Measurements from ENCODE around the gene TDRD12. TPM values are rescaled to one million over a fixed set of nuclear protein-coding genes. Genes with fewer than 3 reads are reported as not detected.

TDRD12 gene
- total RNA-seq, 1 experiment from 2014 or later, result 1.3 TPM

DNA sequence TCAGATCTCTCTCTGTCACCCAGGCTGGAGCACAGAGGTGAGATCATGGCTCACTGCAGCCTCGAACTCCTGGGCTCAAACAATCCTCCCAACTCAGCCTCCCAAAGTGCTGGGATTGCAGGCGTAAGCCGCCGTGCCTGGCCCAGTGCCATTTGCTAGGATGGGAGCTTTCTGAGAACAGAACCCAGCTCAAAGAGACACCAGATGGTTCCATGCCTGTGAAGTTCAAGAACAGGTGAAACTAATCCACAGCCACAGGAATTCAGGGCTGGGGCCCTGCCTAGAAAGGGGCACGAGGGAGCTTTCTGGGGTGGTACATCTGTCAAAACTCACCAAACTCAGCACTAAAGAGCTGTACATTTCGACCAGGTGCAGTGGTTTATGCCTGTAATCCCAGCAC is 145.8 kb downstream of the TDRD12 start:
- TF ChIP-seq OVOL2 (CRISPR knock-in tag; IDR thresholded peaks at IDR 0.05; ENCODE audit: borderline replicate concordance), result no peak
- no peak for TF ChIP-seq ZNF671 (CRISPR knock-in tag; IDR thresholded peaks at IDR 0.05)
- no peak for TF ChIP-seq CBFB (CRISPR knock-in tag; IDR thresholded peaks at IDR 0.05; ENCODE audit: low read depth)
- no peak for TF ChIP-seq TCF7 (CRISPR knock-in tag; IDR thresholded peaks at IDR 0.05; ENCODE audit: low read depth)
- TF ChIP-seq ZNF121 (CRISPR knock-in tag; IDR thresholded peaks at IDR 0.05), result no peak
- no peak for TF ChIP-seq NR1H2 (CRISPR knock-in tag; IDR thresholded peaks at IDR 0.05)
- TF ChIP-seq, protein P1, sequence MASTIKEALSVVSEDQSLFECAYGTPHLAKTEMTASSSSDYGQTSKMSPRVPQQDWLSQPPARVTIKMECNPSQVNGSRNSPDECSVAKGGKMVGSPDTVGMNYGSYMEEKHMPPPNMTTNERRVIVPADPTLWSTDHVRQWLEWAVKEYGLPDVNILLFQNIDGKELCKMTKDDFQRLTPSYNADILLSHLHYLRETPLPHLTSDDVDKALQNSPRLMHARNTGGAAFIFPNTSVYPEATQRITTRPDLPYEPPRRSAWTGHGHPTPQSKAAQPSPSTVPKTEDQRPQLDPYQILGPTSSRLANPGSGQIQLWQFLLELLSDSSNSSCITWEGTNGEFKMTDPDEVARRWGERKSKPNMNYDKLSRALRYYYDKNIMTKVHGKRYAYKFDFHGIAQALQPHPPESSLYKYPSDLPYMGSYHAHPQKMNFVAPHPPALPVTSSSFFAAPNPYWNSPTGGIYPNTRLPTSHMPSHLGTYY (CRISPR knock-in tag; IDR thresholded peaks at IDR 0.05), result no peak
- TF ChIP-seq, protein P2, sequence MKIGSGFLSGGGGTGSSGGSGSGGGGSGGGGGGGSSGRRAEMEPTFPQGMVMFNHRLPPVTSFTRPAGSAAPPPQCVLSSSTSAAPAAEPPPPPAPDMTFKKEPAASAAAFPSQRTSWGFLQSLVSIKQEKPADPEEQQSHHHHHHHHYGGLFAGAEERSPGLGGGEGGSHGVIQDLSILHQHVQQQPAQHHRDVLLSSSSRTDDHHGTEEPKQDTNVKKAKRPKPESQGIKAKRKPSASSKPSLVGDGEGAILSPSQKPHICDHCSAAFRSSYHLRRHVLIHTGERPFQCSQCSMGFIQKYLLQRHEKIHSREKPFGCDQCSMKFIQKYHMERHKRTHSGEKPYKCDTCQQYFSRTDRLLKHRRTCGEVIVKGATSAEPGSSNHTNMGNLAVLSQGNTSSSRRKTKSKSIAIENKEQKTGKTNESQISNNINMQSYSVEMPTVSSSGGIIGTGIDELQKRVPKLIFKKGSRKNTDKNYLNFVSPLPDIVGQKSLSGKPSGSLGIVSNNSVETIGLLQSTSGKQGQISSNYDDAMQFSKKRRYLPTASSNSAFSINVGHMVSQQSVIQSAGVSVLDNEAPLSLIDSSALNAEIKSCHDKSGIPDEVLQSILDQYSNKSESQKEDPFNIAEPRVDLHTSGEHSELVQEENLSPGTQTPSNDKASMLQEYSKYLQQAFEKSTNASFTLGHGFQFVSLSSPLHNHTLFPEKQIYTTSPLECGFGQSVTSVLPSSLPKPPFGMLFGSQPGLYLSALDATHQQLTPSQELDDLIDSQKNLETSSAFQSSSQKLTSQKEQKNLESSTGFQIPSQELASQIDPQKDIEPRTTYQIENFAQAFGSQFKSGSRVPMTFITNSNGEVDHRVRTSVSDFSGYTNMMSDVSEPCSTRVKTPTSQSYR (CRISPR knock-in tag; IDR thresholded peaks at IDR 0.05), result no peak
- Mint-ChIP-seq H3K4me1 (0 out of 2 replicates have a peak, but pooled peaks cover 9% of the 10 kb centered on the region), H3K27ac (no peak overlapping the region), H3K4me3 (no peak overlapping the region), H3K9me3 (no peaks in the 10 kb centered on the region), H3K27me3 (ENCODE audit: low read depth) (no peaks in the 10 kb centered on the region), H3K36me3 (no peaks in the 10 kb centered on the region)
- DNase-seq (ENCODE audit: low spot score) (no peak), ATAC-seq (no peak)
- POLR2A ChIA-PET, result no interaction called here
- CTCF ChIA-PET, result interaction anchor here (1.8 kb wide), 1 partner anchor 319 kb away, joined by 5 read pairs; no protein-coding TSS in a partner anchor

DNA sequence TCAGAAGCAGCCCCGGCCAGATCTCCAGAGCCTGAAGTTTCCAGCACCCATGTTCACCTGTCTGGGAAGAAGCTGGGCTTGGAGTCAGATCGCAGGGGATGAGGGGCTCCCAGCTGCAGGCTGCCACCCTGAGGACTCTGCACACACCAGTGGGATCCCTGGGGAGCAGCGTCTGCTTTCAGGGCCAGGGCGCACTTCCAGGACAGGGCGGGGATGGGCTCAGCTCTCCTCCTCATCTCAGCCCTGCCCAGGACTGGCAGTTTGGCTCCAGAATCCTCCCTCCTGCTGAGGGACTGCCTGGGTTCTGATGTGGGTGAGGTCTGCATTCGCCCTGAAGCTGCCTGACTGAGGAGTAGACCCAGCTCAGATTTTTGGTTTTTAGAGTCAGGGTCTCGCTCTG is 146.5 kb downstream of the TDRD12 start:
- ChIA-PET POLR2A (no interaction called here), CTCF (interaction anchor here (0.6 to 1.8 kb wide), 2 partner anchors 10 to 318 kb away, joined by 3 to 5 read pairs; no protein-coding TSS in a partner anchor)
- no peak for DNase-seq (ENCODE audit: low spot score)

DNA sequence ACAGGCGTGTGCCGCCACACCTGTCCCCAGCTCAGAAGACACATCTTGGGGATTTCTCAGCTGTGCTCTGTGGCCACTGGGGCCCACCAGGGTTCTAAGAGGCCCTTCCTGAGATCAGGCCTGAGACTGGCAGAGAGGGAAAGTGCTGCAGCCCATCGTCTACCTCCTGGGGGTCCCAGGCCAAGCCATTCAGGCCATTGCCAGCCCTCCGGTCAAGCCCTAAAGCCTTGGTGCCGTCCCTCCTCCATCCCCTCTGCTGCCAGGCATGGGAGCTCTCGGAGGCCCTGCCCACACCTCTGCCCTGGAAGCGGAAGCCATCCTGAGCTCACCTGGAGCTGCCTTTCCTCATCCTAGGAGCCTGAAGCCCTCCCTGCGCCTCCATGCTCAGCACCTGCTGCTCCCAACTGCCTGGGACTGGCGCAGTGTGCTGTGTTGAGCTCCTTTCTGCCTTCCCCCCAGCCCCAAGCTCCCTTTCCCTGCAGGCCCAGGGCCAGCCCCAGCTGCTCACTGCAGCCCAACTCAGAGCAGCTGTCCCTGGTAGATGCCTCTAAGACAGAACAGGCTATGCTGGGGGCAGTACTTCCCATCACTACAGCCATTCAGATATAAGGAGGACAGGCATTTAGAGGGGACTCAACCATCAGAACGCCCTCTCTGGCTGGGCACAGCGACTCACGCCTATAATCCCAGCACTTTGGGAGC is 147.1 kb downstream of the TDRD12 start:
- Mint-ChIP-seq H3K27ac (no peak overlapping the region), H3K36me3 (no peaks in the 10 kb centered on the region), H3K27me3 (ENCODE audit: low read depth) (no peaks in the 10 kb centered on the region), H3K4me3 (no peak overlapping the region), H3K9me3 (no peaks in the 10 kb centered on the region), H3K4me1 (0 out of 2 replicates have a peak, but pooled peaks cover 11% of the 10 kb centered on the region)
- ChIA-PET CTCF (interaction anchor here (0.6 to 1.8 kb wide), 2 partner anchors 10 to 318 kb away, joined by 3 to 5 read pairs; no protein-coding TSS in a partner anchor), POLR2A (no interaction called here)
- DNase-seq (ENCODE audit: low spot score) (no peak), ATAC-seq (no peak; the same call in 1 of the 2 replicates)
- no peak for TF ChIP-seq ZNF121 (CRISPR knock-in tag; IDR thresholded peaks at IDR 0.05)
- TF ChIP-seq, protein P3, sequence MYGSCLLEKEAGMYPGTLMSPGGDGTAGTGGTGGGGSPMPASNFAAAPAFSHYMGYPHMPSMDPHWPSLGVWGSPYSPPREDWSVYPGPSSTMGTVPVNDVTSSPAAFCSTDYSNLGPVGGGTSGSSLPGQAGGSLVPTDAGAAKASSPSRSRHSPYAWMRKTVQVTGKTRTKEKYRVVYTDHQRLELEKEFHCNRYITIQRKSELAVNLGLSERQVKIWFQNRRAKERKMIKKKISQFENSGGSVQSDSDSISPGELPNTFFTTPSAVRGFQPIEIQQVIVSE (CRISPR knock-in tag; IDR thresholded peaks at IDR 0.05; ENCODE audit: borderline replicate concordance), result no peak
- TF ChIP-seq, protein P4, sequence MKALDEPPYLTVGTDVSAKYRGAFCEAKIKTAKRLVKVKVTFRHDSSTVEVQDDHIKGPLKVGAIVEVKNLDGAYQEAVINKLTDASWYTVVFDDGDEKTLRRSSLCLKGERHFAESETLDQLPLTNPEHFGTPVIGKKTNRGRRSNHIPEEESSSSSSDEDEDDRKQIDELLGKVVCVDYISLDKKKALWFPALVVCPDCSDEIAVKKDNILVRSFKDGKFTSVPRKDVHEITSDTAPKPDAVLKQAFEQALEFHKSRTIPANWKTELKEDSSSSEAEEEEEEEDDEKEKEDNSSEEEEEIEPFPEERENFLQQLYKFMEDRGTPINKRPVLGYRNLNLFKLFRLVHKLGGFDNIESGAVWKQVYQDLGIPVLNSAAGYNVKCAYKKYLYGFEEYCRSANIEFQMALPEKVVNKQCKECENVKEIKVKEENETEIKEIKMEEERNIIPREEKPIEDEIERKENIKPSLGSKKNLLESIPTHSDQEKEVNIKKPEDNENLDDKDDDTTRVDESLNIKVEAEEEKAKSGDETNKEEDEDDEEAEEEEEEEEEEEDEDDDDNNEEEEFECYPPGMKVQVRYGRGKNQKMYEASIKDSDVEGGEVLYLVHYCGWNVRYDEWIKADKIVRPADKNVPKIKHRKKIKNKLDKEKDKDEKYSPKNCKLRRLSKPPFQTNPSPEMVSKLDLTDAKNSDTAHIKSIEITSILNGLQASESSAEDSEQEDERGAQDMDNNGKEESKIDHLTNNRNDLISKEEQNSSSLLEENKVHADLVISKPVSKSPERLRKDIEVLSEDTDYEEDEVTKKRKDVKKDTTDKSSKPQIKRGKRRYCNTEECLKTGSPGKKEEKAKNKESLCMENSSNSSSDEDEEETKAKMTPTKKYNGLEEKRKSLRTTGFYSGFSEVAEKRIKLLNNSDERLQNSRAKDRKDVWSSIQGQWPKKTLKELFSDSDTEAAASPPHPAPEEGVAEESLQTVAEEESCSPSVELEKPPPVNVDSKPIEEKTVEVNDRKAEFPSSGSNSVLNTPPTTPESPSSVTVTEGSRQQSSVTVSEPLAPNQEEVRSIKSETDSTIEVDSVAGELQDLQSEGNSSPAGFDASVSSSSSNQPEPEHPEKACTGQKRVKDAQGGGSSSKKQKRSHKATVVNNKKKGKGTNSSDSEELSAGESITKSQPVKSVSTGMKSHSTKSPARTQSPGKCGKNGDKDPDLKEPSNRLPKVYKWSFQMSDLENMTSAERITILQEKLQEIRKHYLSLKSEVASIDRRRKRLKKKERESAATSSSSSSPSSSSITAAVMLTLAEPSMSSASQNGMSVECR (CRISPR knock-in tag; IDR thresholded peaks at IDR 0.05; ENCODE audit: borderline replicate concordance), result no peak
- TF ChIP-seq, protein P5, sequence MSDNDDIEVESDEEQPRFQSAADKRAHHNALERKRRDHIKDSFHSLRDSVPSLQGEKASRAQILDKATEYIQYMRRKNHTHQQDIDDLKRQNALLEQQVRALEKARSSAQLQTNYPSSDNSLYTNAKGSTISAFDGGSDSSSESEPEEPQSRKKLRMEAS (CRISPR knock-in tag; IDR thresholded peaks at IDR 0.05), result no peak

More for the DNA sequence above, 146.5 kb downstream of the TDRD12 start:
- Mint-ChIP-seq H3K4me3 (no peak overlapping the region), H3K4me1 (0 out of 2 replicates have a peak, but pooled peaks cover 11% of the 10 kb centered on the region), H3K27me3 (ENCODE audit: low read depth) (no peaks in the 10 kb centered on the region), H3K27ac (no peak overlapping the region), H3K9me3 (no peaks in the 10 kb centered on the region), H3K36me3 (no peaks in the 10 kb centered on the region)
- no peak for ATAC-seq
- no peak for TF ChIP-seq CREM (CRISPR knock-in tag; IDR thresholded peaks at IDR 0.05)
- no peak for TF ChIP-seq SOX15 (CRISPR knock-in tag; IDR thresholded peaks at IDR 0.05)
- TF ChIP-seq ESRRA (CRISPR knock-in tag; IDR thresholded peaks at IDR 0.05; ENCODE audit: borderline replicate concordance), result no peak
- TF ChIP-seq, protein P6, sequence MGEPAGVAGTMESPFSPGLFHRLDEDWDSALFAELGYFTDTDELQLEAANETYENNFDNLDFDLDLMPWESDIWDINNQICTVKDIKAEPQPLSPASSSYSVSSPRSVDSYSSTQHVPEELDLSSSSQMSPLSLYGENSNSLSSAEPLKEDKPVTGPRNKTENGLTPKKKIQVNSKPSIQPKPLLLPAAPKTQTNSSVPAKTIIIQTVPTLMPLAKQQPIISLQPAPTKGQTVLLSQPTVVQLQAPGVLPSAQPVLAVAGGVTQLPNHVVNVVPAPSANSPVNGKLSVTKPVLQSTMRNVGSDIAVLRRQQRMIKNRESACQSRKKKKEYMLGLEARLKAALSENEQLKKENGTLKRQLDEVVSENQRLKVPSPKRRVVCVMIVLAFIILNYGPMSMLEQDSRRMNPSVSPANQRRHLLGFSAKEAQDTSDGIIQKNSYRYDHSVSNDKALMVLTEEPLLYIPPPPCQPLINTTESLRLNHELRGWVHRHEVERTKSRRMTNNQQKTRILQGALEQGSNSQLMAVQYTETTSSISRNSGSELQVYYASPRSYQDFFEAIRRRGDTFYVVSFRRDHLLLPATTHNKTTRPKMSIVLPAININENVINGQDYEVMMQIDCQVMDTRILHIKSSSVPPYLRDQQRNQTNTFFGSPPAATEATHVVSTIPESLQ (CRISPR knock-in tag; IDR thresholded peaks at IDR 0.05), result no peak
- TF ChIP-seq, protein P7, sequence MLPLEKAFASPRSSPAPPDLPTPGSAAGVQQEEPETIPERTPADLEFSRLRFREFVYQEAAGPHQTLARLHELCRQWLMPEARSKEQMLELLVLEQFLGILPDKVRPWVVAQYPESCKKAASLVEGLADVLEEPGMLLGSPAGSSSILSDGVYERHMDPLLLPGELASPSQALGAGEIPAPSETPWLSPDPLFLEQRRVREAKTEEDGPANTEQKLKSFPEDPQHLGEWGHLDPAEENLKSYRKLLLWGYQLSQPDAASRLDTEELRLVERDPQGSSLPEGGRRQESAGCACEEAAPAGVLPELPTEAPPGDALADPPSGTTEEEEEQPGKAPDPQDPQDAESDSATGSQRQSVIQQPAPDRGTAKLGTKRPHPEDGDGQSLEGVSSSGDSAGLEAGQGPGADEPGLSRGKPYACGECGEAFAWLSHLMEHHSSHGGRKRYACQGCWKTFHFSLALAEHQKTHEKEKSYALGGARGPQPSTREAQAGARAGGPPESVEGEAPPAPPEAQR (CRISPR knock-in tag; IDR thresholded peaks at IDR 0.05), result no peak
- TF ChIP-seq ELF4 (CRISPR knock-in tag; IDR thresholded peaks at IDR 0.05; ENCODE audit: low read depth), result no peak
- TF ChIP-seq ETV6 (CRISPR knock-in tag; IDR thresholded peaks at IDR 0.05), result no peak
